ENCODE results near the gene FTSJ1.

FTSJ1 gene

GRCh38 chrX:48491809-48492208, 15.8 kb downstream of the FTSJ1 start:
- TF ChIP-seq CTCF (IDR thresholded peaks at IDR 0.05): no peak
- Histone ChIP-seq H3K27ac (no peak overlapping the region), H3K4me3 (ENCODE audit: low read depth in 1 of 2, low read length in 1 of 2) (no peak overlapping the region)

GRCh38 chrX:48492293-48492910, 16.4 kb downstream of the FTSJ1 start:
- Histone ChIP-seq H3K27ac (no peak overlapping the region), H3K9me3 (no peaks in the 10 kb centered on the region)

More at GRCh38 chrX:48491809-48492208, 15.8 kb downstream of the FTSJ1 start:
- Histone ChIP-seq H3K9me3 (no peaks in the 10 kb centered on the region), H3K4me1 (ENCODE audit: control insufficient read depth in 1 of 2, insufficient read depth in 1 of 2, low read depth in 1 of 2, low read length in 1 of 2) (no peaks in the 10 kb centered on the region), H3K27me3 (no peaks in the 10 kb centered on the region), H3K36me3 (no peaks in the 10 kb centered on the region)

GRCh38 chrX:48493890-48494364, 17.9 kb downstream of the FTSJ1 start:
- Histone ChIP-seq H3K4me1 (ENCODE audit: control insufficient read depth in 1 of 2, insufficient read depth in 1 of 2, low read depth in 1 of 2, low read length in 1 of 2) (no peaks in the 10 kb centered on the region), H3K36me3 (no peaks in the 10 kb centered on the region), H3K27ac (no peak overlapping the region), H3K27me3 (no peaks in the 10 kb centered on the region), H3K9me3 (no peaks in the 10 kb centered on the region), H3K4me3 (ENCODE audit: low read depth in 1 of 2, low read length in 1 of 2) (no peak overlapping the region)
- TF ChIP-seq CTCF (IDR thresholded peaks at IDR 0.05): no peak

More at GRCh38 chrX:48492293-48492910, 16.4 kb downstream of the FTSJ1 start:
- no peak overlapping the region for H3K4me3 ChIP-seq (ENCODE audit: low read depth in 1 of 2, low read length in 1 of 2)
- no peaks in the 10 kb centered on the region for H3K27me3 ChIP-seq
- H3K4me1 ChIP-seq (ENCODE audit: control insufficient read depth in 1 of 2, insufficient read depth in 1 of 2, low read depth in 1 of 2, low read length in 1 of 2): no peaks in the 10 kb centered on the region
- H3K36me3 ChIP-seq: no peaks in the 10 kb centered on the region
- TF ChIP-seq CTCF (IDR thresholded peaks at IDR 0.05): no peak

GRCh38 chrX:48496660-48497059, 20.7 kb downstream of the FTSJ1 start:
- H3K4me1 ChIP-seq (ENCODE audit: control insufficient read depth in 1 of 2, insufficient read depth in 1 of 2, low read depth in 1 of 2, low read length in 1 of 2): no peaks in the 10 kb centered on the region

GRCh38 chrX:48497871-48498270, 21.9 kb downstream of the FTSJ1 start:
- no peak for TF ChIP-seq CTCF (IDR thresholded peaks at IDR 0.05)
- Histone ChIP-seq H3K27me3 (no peaks in the 10 kb centered on the region), H3K4me3 (ENCODE audit: low read depth in 1 of 2, low read length in 1 of 2) (no peak overlapping the region), H3K4me1 (ENCODE audit: control insufficient read depth in 1 of 2, insufficient read depth in 1 of 2, low read depth in 1 of 2, low read length in 1 of 2) (no peaks in the 10 kb centered on the region), H3K9me3 (no peaks in the 10 kb centered on the region), H3K27ac (no peak overlapping the region), H3K36me3 (no peaks in the 10 kb centered on the region)

More at GRCh38 chrX:48496660-48497059, 20.7 kb downstream of the FTSJ1 start:
- Histone ChIP-seq H3K4me3 (ENCODE audit: low read depth in 1 of 2, low read length in 1 of 2) (no peak overlapping the region), H3K27ac (no peak overlapping the region), H3K9me3 (no peaks in the 10 kb centered on the region), H3K27me3 (no peaks in the 10 kb centered on the region), H3K36me3 (no peaks in the 10 kb centered on the region)
- TF ChIP-seq CTCF (IDR thresholded peaks at IDR 0.05): no peak
